HG03342 (cell line): ENCODE data around the gene CMTR1.

Source experiments
- ATAC-seq: cut with Tn5 transposase; IDR thresholded peaks from one replicate; pipeline ENCODE4 v1.9.1; 2021; ENCODE audit warnings: mild to moderate bottlenecking, moderate library complexity; ENCODE audit not compliant: unreplicated experiment

CMTR1 gene

DNA sequence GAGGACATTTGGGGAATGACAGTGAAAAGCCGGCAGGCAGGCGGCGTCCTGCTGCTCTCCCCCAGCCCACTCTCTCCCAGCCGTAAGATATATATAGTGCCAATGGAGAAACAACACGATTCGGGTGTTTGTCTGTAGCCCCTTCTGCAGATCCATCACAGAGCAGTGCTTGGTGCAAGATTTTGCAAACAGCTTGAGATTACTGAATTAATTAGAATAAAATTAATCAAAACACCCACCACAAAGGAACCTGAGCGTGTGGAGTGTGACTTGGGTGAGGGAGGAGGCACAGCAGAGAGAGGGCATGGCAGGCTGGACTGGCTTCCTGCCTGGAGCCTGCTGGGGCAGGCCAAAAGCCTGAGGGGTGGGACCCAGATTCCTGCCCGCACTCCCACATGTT, 95.5 kb downstream of the CMTR1 start:
- ATAC-seq: no peak

DNA sequence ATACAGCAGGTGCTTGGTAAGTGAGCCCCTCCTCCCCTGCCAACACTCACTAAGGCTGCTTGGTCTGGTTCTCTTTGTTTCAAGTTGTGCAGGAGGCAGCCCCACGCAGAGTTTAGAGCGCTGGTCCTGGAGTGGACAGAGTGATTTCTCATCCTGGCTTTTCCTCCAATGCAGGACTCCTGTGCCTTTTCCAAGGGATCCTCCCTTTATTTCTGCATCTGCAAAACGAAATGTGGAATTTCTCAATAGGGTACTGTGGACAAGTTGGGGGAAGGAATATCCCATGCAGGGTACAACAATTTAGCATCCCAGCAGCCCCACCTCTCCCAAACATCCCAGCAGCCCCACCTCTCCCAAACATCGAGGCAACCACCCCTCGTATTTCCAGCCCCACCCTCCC, 97.3 kb downstream of the CMTR1 start:
- ATAC-seq: no peak

DNA sequence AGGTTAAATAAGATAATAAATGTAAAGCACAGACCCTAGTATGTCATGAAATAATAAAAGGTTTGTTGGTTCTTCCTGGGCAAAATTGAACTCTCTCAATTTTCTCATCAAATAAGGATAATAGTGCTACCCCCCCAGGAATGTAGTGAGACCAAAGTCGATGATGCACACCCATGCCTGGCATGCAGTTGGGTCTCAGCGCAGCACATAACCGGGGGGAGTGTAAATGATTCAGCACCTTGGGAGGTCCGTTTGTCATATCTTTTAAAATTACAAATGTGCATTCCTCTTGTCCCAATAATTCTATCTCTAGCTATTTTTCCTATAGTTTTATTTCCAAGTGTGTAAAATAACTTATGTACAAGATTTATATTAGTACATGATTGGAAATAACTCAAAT, 98.0 kb downstream of the CMTR1 start:
- no peak for ATAC-seq
